Activated CD4-positive, alpha-beta T cell treated with anti-CD3 and anti-CD28 coated beads for 1 hour (primary cell): ENCODE measurements around the gene DGKD.

Experiments
- DNase-seq: peaks from one replicate; pipeline ENCODE4 v3.0.0-alpha.2; 2020

Gene DGKD

GRCh38 chr2:233481368-233482142, 127.3 kb downstream of the DGKD start:
- no peak for DNase-seq

GRCh38 chr2:233482616-233483015, 128.3 kb downstream of the DGKD start:
- DNase-seq: no peak

DNA sequence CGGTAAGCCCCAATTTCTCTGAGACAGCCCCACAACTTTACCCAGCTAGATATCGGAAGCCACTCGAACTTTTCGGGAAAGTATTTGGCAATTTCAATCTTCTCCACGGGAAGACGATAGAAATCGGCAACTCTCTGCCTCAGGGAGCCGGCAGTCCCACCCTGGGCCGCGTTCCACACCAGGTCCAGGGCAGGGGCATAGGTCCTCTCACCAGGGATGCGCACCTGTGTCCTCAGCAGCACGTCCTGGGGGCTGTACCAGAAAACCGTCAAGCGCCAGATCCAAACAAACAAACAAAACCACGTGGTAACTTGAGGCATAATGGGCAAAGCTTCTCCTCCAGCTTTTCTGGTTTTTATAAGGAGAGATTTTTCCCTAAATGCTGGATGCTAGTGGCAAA, 131.4 kb downstream of the DGKD start:
- DNase-seq: no peak

GRCh38 chr2:233486357-233486756, 132.1 kb downstream of the DGKD start:
- no peak for DNase-seq

DNA sequence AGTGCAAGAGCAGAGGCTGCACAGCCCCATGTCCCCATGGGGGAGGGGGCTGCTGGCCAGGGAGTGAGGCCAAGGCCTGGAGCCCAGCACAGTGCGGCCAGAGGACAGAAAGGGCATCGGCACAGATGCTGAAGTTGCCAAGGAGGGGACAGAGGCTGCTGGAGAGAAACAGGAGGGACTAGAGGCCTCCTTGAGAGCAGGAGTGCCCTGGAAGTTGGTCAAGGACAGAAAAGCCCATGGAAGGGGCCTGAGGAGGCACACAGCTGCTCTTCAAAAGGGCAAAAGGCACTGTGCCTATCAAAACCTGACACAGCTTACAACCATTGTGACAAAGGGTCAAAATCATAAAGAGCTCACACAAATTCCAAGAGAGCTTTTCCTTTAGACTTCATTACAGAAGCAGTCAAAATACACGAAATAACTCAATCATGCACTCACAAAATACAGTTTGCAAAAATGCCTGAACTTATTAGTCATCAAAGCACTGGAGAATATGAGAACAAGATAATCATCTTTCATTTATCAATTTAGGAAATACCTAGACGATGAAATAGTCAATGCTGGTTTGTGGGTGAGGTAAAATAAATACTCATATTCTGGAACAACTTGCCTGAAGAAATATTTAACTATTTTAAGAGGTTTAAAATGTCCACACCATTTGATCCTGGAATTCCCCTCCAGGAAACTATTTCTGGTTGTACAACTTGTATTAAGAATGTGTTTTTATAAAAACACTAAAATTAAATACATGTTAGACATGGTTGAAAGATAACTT, 132.7 kb downstream of the DGKD start:
- DNase-seq: no peak

GRCh38 chr2:233487748-233488345, 133.6 kb downstream of the DGKD start:
- DNase-seq: no peak

GRCh38 chr2:233489143-233489542, 134.8 kb downstream of the DGKD start:
- DNase-seq: no peak

- DNase-seq: no peak
These were observed 135.4 kb downstream of the DGKD start for GRCh38 chr2:233489666-233490065.

DNA sequence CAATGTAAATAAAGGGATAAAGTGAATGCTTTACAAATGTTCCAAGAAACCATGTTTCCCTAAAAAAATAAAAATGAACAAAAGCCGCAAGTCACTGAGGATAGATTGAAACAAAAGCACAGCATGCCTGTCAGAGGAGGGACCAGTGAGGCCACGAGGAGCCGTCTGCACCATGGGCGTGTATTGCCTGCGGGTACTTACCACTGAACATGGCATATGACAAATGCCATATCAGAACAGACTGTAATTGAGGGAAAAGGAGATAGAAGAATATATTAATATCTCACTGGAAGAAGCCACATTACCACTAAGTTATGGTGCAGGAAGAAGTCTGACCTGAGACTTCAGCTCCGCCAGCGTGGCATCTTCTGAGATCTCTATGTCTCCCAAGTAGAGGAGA, 136.5 kb downstream of the DGKD start:
- DNase-seq: no peak

GRCh38 chr2:233491326-233491725, 137.0 kb downstream of the DGKD start:
- no peak for DNase-seq

DNA sequence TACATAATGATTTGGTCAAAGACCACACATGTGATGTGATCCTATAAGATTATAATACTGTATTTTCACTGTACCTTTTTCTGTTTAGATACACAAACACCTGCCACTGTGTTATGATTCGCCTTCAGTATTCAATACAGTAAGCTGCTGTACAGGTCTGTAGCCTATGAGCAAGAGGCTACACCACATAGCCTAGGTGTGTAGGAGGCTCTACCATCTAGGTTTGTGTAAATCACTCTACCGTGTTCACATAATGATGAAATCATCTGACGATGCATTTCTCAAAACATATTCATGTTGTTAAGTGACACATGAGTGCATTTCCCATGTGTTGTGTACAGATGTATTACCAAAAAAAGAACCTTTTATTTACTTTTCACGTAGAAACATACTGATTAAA, 137.8 kb downstream of the DGKD start:
- DNase-seq: no peak

- DNase-seq: no peak
These were observed 138.5 kb downstream of the DGKD start for GRCh38 chr2:233492751-233493150.

- DNase-seq: no peak
These were observed 141.5 kb downstream of the DGKD start for GRCh38 chr2:233495503-233496496.

DNA sequence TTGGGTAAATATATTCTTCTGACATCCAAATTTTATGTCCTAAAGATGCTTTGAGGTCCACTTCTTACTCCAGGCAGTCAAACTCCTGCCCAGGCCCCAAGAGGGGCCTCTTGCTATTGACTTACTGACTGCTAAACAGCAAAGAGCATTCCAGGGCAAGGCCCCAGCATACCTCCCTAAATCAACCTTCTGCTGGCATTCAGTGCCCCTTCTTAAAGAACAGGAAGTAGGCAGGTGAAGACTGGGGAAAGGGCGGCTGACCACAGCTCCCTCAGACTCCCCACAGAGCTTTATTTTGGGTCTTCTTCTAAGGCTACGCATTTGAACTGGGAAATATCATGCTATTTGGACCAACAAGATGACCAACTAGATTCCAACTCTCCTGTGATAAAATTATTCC, 143.4 kb downstream of the DGKD start:
- no peak for DNase-seq

DNA sequence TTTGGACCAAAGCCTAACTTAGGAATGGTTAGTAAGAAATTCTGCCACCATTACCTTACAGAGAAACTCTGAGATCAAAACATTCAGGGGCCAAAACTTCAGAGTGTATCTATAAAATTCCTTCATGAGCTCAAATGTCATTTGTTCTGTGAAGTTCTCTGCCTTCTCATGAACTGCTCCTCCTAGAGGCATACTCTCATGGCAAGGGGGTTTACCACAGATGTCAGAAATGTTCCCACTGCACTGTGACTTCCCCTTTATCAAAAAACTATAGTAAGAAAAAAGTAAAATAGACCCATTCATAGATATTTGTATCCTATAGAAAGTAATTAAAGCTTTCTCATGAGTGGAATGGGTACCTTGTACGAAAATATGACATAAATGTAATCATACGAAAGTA, 143.8 kb downstream of the DGKD start:
- no peak for DNase-seq

GRCh38 chr2:233499928-233500327, 145.6 kb downstream of the DGKD start:
- no peak for DNase-seq

GRCh38 chr2:233501198-233502076, 147.1 kb downstream of the DGKD start:
- no peak for DNase-seq

DNA sequence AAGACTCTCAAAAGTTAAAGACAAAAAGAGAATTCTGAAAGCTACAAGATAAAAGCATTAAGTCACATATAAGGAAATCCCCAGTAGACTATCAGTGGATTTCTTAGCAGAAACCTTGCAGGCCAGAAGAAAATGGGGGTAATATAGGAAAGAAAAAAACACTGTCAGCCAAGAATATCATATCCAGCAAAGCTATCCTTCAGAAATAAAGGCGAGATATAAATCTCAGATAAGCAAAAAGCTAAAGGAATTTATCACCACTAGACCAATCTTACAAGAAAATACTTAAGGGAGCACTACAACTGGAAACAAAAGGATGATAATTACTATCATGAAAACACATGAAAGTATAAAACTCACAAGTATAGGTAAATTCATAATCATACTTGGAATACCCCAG, 149.2 kb downstream of the DGKD start:
- DNase-seq: no peak

GRCh38 chr2:233503947-233504637, 149.8 kb downstream of the DGKD start:
- no peak for DNase-seq

- no peak for DNase-seq
These were observed 159.8 kb downstream of the DGKD start for GRCh38 chr2:233513953-233514655.
